ENCODE measurements around the gene MROH2B.

The MROH2B gene

GRCh38 chr5:40955313-40955712, 115.8 kb downstream of the MROH2B start:
- H3K36me3 ChIP-seq (ENCODE audit: control insufficient read depth, insufficient read depth, low read length) = no peaks in the 10 kb centered on the region
- no peaks in the 10 kb centered on the region for H3K27me3 ChIP-seq (ENCODE audit: control insufficient read depth, insufficient read depth, low read length)
- peaks cover 3% of the 10 kb centered on the region for H3K4me1 ChIP-seq (ENCODE audit: control insufficient read depth, insufficient read depth, low read length)
- H3K4me3 ChIP-seq (ENCODE audit: low read depth, low read length) = no peak overlapping the region
- H3K9ac ChIP-seq (ENCODE audit: low read depth, low read length) = no peak overlapping the region
- H3K9me3 ChIP-seq (ENCODE audit: control insufficient read depth, insufficient read depth, low read length) = no peaks in the 10 kb centered on the region
